ENCODE results near the gene SBF2. TPM values are rescaled to one million over a fixed set of nuclear protein-coding genes. Genes with fewer than 3 reads are reported as not detected.

SBF2 gene
- total and polyA plus RNA-seq, 9 of the 15 experiments (the other 6 are each of a cell fraction or from before 2014, with no cell fraction given): 0.80 to 9.5 (median 5.0) TPM

DNA sequence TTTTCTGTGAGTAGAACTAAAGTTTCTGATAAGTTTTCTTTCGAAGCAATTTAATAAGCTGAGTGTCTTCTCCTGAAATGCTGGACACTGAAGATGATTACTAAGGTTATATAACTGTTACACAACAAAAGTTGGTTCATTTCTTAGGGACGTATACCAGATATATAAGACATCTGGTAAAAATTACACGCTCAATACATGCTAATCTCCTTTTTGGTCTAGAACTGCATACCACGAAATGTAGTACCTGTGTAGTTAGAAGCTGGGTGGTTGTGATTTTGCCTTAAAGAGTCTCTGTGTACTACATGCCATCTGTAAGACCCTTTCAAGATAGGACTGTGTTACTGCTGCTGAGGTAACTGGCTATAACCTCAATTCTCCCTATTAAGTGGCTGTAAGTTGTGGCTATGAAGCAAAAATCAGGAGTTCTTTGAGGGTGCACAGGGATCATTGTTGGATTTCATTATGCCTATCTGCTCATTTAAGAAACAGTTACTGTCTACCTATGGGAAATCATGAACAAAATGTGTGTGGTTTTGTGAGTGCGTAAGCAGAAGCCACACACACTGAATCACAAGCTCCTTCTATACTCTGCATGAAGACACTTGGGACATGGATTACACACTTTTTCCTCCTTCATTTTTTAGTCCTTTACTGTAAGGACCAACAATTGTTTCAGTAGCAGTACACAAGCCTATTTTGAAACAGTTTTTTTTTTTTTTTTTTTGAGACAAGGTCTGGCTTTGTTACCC is 434.3 kb downstream of the SBF2 start:
- ATAC-seq: no peak
- 51% methylated on average over 5 of the region's 5 CpGs for WGBS (ENCODE audit: insufficient coverage, low coverage, missing lambda C conversion rate)
- Histone ChIP-seq H2AFZ (ENCODE audit: low read depth, low read length) (no peak overlapping the region), H3K4me3 (no peak overlapping the region), H3K79me2 (ENCODE audit: control insufficient read depth, insufficient read depth, low read length) (no peaks in the 10 kb centered on the region), H3K9ac (ENCODE audit: insufficient read depth in 1 of 2, low read depth in 2 of 2, low read length in 2 of 2) (no peak overlapping the region), H3K27ac (ENCODE audit: extremely low read depth, low read depth, low read length) (no peak overlapping the region), H3K9me1 (ENCODE audit: control insufficient read depth, insufficient read depth, low read length) (no peaks in the 10 kb centered on the region), H3K9me3 (replicated peaks; ENCODE audit: control insufficient read depth, insufficient read depth, low read depth, low read length) (no peaks in the 10 kb centered on the region), H3K36me3 (ENCODE audit: control insufficient read depth, insufficient read depth, low read length) (no peaks in the 10 kb centered on the region), H4K20me1 (replicated peaks; ENCODE audit: control insufficient read depth, insufficient read depth, low read length) (no peaks in the 10 kb centered on the region), H3K4me2 (ENCODE audit: insufficient read depth, low read length) (no peak overlapping the region), H3K4me1 (replicated peaks in 1 of 2; ENCODE audit: control insufficient read depth in 2 of 2, insufficient read depth in 2 of 2, low read length in 2 of 2) (no peaks in the 10 kb centered on the region; a peak in 1 of 5 replicates), H3K27me3 (ENCODE audit: control insufficient read depth in 2 of 2, insufficient read depth in 2 of 2, low read length in 2 of 2) (no peaks in the 10 kb centered on the region)
- TF ChIP-seq, protein P1, sequence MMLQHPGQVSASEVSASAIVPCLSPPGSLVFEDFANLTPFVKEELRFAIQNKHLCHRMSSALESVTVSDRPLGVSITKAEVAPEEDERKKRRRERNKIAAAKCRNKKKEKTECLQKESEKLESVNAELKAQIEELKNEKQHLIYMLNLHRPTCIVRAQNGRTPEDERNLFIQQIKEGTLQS (IDR thresholded peaks at IDR 0.05): no peak
- TF ChIP-seq, protein P1 (CRISPR knock-in tag; conservative IDR thresholded peaks at IDR 0.05): no peak
- POLR2A ChIA-PET: interaction anchor here (0.6 kb wide), 1 partner anchor 17 kb away, joined by 5 read pairs; no protein-coding TSS in a partner anchor
- FAIRE-seq: no peak
- CTCF ChIA-PET (ENCODE audit: low intra/inter-chr PET ratio): interaction anchor here (0.6 to 0.7 kb wide), 2 partner anchors 102 to 891 kb away, joined by 3 read pairs; partner anchors contain the start of gene CTR9
- in situ Hi-C loops (cut with MboI): loop anchor here (10.0 to 25.0 kb wide), 2 partner anchors 115 to 453 kb away; partner anchors contain the start of gene ADM
- no peak for DNase-seq (ENCODE audit: extremely low read depth in 1 of 4, low spot score in 3 of 4)
- no TSS peak for BruUV-seq (replicated peaks)
- intact Hi-C loops (cut with micrococcal nuclease): loop anchor here (5.0 kb wide), 2 partner anchors 448 to 508 kb away; partner anchors contain the start of gene ADM

DNA sequence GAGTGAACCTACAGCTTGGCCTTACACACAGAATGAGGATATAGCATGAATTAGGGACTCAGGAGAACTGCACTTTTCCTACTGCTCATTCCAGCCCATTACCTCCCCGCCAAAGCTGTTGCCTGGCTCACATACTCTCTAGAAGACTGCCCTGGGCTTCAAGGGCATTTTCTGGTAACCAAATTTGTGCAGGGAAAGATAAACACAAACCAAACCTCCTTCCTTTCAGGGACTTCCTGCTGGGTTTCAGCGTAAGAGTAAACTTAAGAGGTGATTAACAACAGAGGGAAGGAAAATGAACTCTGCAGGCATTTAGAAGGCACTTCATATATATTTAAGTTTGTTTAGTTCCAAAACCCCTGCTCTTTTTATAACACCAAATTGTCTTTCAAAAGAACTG is 435.2 kb downstream of the SBF2 start:
- ATAC-seq (no peak; the same call in 2 of the 3 replicates), DNase-seq (ENCODE audit: extremely low read depth in 1 of 4, low spot score in 3 of 4) (peak in 2 of 4 experiments; percentile 11 to 24), FAIRE-seq (no peak)
- no peaks in the 10 kb centered on the region for H4K20me1 ChIP-seq (replicated peaks; ENCODE audit: control insufficient read depth, insufficient read depth, low read length)
- no peak overlapping the region for H3K27ac ChIP-seq (ENCODE audit: extremely low read depth, low read depth, low read length)
- no peak overlapping the region for H3K9ac ChIP-seq (ENCODE audit: insufficient read depth in 1 of 2, low read depth in 2 of 2, low read length in 2 of 2)
- intact Hi-C loops (cut with micrococcal nuclease): no loop called here
- H3K36me3 ChIP-seq (ENCODE audit: control insufficient read depth, insufficient read depth, low read length): no peaks in the 10 kb centered on the region
- CTCF ChIA-PET (ENCODE audit: low intra/inter-chr PET ratio): no interaction called here
- H3K9me1 ChIP-seq (ENCODE audit: control insufficient read depth, insufficient read depth, low read length): no peaks in the 10 kb centered on the region
- 3% methylated on average over 2 of the region's 2 CpGs for WGBS (ENCODE audit: insufficient coverage, low coverage, missing lambda C conversion rate)
- peak overlapping the region; percentile 55 for H2AFZ ChIP-seq (ENCODE audit: low read depth, low read length)
- no peaks in the 10 kb centered on the region for H3K27me3 ChIP-seq (ENCODE audit: control insufficient read depth in 2 of 2, insufficient read depth in 2 of 2, low read length in 2 of 2)
- H3K9me3 ChIP-seq (replicated peaks; ENCODE audit: control insufficient read depth, insufficient read depth, low read depth, low read length): no peaks in the 10 kb centered on the region
- POLR2A ChIA-PET: no interaction called here
- no peaks in the 10 kb centered on the region; a peak in 1 of 5 replicates for H3K4me1 ChIP-seq (replicated peaks in 1 of 2; ENCODE audit: control insufficient read depth in 2 of 2, insufficient read depth in 2 of 2, low read length in 2 of 2)
- in situ Hi-C loops (cut with MboI): loop anchor here (25.0 kb wide), 1 partner anchor 453 kb away; the partner anchor contains the start of gene ADM
- BruUV-seq (replicated peaks): no TSS peak
- H3K4me2 ChIP-seq (ENCODE audit: insufficient read depth, low read length): no peak overlapping the region
- no peaks in the 10 kb centered on the region for H3K79me2 ChIP-seq (ENCODE audit: control insufficient read depth, insufficient read depth, low read length)
- H3K4me3 ChIP-seq: no peak overlapping the region
- TF ChIP-seq ETS2 (tag; IDR thresholded peaks at IDR 0.05; ENCODE audit: borderline replicate concordance, poor library complexity, severe bottlenecking): no peak
